CD4-positive, alpha-beta T cell treated with Interleukin-2 at 100 ng/mL for 4 hours (primary cell): ENCODE data around the gene CD164.
A peak's percentile ranks its signal among the peaks of the same experiment; 100 is the strongest.

ENCODE experiments used
- DNase-seq: peaks from one replicate; pipeline ENCODE4 v3.0.0-alpha.2; 2020; ENCODE audit warnings: low spot score

The CD164 gene

GRCh38 chr6:109381747-109382575 is at the start of gene CD164:
Gene CD164 (minus strand): TSS chr6:109382467. CDS start chr6:109382378, 89 bp downstream.
- DNase-seq = peak; percentile 93

- DNase-seq = no peak
Measured at GRCh38 chr6:109429496-109429895, 47.2 kb upstream of the CD164 start.

- DNase-seq = no peak
Measured at GRCh38 chr6:109428889-109429477, 46.7 kb upstream of the CD164 start.

GRCh38 chr6:109424946-109425345 is 42.7 kb upstream of the CD164 start:
- no peak for DNase-seq

- DNase-seq = no peak
Measured at GRCh38 chr6:109421184-109421583, 38.9 kb upstream of the CD164 start.

GRCh38 chr6:109420751-109421150 is 38.5 kb upstream of the CD164 start:
- DNase-seq = no peak

- no peak for DNase-seq
Measured at GRCh38 chr6:109417646-109418045, 35.4 kb upstream of the CD164 start.

GRCh38 chr6:109411034-109411433 is 28.8 kb upstream of the CD164 start:
- no peak for DNase-seq

- DNase-seq = no peak
Measured at GRCh38 chr6:109406196-109406595, 23.9 kb upstream of the CD164 start.

- no peak for DNase-seq
Measured at GRCh38 chr6:109397020-109397419, 14.8 kb upstream of the CD164 start.

- DNase-seq = no peak
Measured at GRCh38 chr6:109396046-109396718, 13.9 kb upstream of the CD164 start.

GRCh38 chr6:109393886-109394281 is 11.6 kb upstream of the CD164 start:
- DNase-seq = no peak

- no peak for DNase-seq
Measured at GRCh38 chr6:109393157-109393885, 11.1 kb upstream of the CD164 start.

- no peak for DNase-seq
Measured at GRCh38 chr6:109389650-109390274, 7.5 kb upstream of the CD164 start.

- no peak for DNase-seq
Measured at GRCh38 chr6:109388265-109388664, 6.0 kb upstream of the CD164 start.

- DNase-seq = no peak
Measured at GRCh38 chr6:109383438-109383940, 1.2 kb upstream of the CD164 start.

- DNase-seq = peak; percentile 91
Measured at GRCh38 chr6:109382576-109383437, 540 bp upstream of the CD164 start.

- peak; percentile 8 for DNase-seq
Measured at GRCh38 chr6:109381061-109381746, 1.1 kb downstream of the CD164 start.

- DNase-seq = no peak
Measured at GRCh38 chr6:109379711-109380110, 2.6 kb downstream of the CD164 start.

GRCh38 chr6:109377717-109378116 is 4.5 kb downstream of the CD164 start:
- DNase-seq = no peak
